ENCODE data around the gene SYT2.
"Not testable (repeated sequence)": the region's sequence is repeated elsewhere in the genome, so short reads cannot be mapped to it uniquely, and the experiment has no call there.

Gene SYT2

DNA sequence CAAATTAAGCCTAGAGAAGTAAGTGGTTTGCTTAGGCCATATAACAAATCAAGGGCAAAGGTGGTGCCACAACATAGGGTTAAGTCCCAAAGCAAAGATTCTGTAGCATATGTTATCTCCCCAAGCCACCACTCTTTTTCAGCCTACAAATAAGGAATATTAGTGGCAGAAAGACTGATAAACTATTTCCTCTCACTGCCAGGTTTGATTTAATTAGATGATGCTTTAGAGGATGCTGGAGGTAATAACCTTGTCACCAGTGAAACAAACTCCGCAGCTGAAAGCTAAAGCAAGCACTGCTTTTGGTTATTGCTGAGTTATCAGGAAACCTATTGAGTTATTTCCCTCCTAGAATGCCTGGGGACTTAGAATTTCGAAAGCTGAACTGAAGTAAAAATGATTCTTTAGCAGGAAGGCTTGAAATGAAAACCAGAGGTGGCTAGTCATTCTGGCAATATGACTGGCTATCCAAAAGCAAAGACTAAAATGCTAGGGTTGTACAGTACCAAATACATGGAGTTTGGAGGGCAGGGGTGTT lies 145.2 kb downstream of the SYT2 start:
- TF ChIP-seq, protein P1, sequence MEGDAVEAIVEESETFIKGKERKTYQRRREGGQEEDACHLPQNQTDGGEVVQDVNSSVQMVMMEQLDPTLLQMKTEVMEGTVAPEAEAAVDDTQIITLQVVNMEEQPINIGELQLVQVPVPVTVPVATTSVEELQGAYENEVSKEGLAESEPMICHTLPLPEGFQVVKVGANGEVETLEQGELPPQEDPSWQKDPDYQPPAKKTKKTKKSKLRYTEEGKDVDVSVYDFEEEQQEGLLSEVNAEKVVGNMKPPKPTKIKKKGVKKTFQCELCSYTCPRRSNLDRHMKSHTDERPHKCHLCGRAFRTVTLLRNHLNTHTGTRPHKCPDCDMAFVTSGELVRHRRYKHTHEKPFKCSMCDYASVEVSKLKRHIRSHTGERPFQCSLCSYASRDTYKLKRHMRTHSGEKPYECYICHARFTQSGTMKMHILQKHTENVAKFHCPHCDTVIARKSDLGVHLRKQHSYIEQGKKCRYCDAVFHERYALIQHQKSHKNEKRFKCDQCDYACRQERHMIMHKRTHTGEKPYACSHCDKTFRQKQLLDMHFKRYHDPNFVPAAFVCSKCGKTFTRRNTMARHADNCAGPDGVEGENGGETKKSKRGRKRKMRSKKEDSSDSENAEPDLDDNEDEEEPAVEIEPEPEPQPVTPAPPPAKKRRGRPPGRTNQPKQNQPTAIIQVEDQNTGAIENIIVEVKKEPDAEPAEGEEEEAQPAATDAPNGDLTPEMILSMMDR (IDR thresholded peaks at IDR 0.05; ENCODE audit: borderline replicate concordance, insufficient read depth, low read depth, low read length) = no peak
- no peak overlapping the region for H3K4me3 ChIP-seq (ENCODE audit: low read depth, low read length)

DNA sequence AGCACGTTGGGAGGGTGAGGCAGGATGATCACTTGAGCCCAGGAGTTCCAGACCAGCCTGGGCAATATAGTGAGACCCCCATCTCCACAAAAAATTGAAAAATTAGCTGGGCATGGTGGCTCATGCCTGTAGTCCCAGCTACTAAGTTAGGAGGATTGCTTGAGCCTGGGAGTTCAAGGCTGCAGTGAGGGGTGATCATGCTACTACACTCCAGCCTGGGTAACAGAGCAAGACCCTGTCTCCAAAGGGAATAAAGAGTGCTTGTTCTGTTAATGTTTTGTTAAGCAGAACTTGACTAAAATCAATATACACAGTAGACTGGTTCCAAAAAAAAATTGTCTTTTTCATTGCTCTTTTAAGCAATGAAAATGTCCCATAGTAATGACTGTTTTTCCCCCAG lies 146.4 kb downstream of the SYT2 start:
- TF ChIP-seq, protein P1 (IDR thresholded peaks at IDR 0.05; ENCODE audit: borderline replicate concordance, insufficient read depth, low read depth, low read length) = no peak
- H3K4me3 ChIP-seq (ENCODE audit: low read depth, low read length) = no peak overlapping the region

DNA sequence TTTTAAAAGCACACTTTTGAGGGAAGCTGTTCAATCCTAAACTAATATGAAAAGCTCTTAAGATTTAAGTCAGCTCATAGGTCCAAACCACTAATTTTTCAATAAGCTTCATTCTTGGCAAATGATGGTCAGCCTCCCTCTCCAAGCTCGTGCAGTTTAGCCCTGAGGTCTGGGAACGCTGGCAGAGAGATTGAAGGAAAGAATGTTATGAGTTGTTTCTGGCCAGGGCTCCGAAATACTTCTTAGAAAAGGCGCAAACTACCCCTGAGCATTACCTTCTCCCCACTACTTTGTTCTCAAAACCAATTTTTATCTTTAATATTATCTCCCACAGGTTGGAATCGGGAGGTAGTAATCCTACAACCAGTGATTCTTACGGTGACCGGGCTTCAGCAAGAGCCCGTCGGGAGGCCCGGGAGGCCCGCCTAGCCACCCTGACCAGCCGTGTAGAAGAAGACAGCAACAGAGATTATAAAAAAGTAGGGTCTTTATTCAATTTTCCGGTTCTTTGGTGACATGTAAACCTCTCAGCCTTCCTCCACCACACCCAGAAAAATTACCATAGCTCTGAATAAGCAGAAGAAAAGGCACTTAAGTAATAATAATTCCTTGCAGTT lies 147.7 kb downstream of the SYT2 start:
- TF ChIP-seq, protein P1 (IDR thresholded peaks at IDR 0.05; ENCODE audit: borderline replicate concordance, insufficient read depth, low read depth, low read length) = no peak
- no peak overlapping the region for H3K4me3 ChIP-seq (ENCODE audit: low read depth, low read length)

DNA sequence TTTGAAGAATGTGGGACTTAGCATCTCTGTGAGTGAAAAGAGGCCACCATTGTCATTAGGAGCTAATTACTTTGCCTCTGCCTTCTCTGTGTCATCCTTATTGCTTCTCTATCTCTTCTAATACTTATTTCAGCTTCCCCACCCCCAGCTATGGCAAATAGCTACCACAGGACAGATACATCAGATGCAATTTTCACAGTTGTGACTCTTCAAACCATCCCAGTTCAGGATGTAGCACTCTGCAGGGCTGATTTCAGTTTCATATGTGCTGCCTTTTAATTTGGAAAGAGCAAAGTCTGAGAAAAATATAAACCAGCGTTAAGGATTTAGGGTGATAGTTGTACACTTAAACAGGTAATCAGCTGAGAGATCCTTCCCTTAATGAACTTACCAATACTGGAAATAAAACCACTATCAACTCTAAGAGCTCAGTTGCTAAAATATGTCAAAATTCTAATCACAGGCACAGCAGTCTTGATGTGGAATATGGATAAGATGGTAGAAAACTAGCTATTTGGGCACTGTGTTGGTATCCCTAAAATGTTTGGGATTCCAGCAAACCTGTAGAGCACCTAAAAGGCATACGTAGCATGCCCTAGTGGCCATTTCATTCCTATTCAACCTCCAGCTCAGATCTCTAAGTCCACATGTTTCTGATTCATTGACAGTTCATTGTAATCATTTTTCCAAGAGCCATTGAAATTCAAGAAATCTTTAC lies 148.4 kb downstream of the SYT2 start:
- H3K4me3 ChIP-seq (ENCODE audit: low read depth, low read length) = no peak overlapping the region
- TF ChIP-seq, protein P1 (IDR thresholded peaks at IDR 0.05; ENCODE audit: borderline replicate concordance, insufficient read depth, low read depth, low read length) = peak; percentile 12; the same call in 1 of the 2 replicates

DNA sequence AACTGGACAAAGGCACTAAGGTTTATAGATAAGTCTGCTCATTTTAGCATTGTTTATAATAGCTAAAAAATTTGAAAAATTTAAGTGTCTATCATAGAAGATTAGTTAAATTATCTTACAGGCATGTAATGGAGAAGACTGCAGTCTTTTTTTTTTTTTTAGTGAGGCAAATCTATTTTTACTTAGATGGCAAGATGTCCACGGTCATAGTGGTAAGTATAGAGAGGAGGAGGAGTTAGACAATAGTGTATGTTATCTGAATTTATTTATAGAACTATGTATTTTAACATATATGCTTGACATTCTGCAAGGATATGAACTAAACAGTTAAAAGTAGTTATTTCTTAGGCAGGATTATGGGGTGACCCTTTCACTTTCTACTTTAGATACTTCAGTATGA lies 149.0 kb downstream of the SYT2 start:
- TF ChIP-seq, protein P1 (IDR thresholded peaks at IDR 0.05; ENCODE audit: borderline replicate concordance, insufficient read depth, low read depth, low read length) = no peak
- H3K4me3 ChIP-seq (ENCODE audit: low read depth, low read length) = no peak overlapping the region

DNA sequence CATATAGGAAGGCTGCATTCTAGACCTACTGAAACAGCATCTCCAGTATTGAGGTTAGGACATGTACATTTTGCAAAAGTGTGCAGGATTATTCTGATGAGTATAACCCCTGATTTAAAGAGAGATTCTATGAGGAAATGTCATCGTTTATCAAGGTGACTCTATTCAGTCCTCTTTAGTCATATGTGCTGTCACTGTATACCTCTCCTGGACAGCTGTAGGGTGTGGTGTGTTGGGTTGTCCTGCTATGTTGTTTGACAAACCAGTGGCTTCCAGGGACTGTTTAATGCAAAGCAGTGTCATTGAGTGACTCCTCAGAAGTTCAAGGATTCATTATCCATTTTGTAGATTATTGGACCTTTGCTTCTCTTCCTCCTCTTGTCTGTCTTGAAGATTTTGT lies 152.6 kb downstream of the SYT2 start:
- not testable (repeated sequence) for H3K4me3 ChIP-seq (ENCODE audit: low read depth, low read length)

DNA sequence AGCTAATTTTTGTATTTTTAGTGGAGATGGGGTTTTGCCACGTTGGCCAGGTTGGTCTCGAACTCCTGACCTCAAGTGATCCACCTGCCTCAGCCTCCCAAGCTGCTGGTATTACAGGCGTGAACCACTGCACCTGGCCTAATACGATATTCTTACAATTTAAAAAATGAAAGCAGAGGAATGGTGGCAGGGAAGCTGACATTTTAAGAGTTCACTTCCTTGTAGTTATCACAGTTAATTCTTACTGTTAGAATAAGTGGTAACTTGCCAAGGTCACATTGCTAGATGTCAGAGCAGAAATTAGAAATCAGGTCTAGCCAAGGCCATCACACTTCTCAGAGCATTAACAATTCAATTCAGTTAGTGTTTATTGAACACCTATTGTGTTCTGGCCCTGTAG lies 154.2 kb downstream of the SYT2 start:
- not testable (repeated sequence) for H3K4me3 ChIP-seq (ENCODE audit: low read depth, low read length)

DNA sequence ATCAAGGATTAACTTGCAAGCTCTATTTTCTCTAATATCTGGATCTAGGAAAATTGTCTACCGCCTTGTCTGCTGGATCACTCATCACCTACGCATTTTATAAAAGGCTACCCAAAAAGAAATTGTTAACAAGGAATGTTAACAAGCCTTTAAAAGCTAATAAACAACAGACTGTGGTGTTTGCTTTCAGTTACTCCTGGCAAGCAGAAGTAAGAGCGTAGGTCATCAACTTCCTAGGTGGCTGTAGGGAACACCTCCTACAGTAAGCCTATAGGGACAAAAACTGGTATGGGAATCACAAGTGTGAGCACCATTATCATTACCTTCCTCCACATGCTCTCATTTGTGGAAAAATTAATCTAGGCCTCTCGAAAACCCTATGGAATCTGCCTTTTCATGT lies 155.6 kb downstream of the SYT2 start:
- H3K4me3 ChIP-seq (ENCODE audit: low read depth, low read length) = not testable (repeated sequence)

Measured in GM12875 (cell line).